Transverse colon (tissue), 4 donors: Measurements from ENCODE around the gene ARHGAP42.

Experiments
- EP300 ChIP-seq: sonication (generic); formaldehyde crosslinking; IDR thresholded peaks from one replicate; pipeline ENCODE4 v1.6.1; 2017; ENCODE audit warnings: antibody characterized with exemption, low read depth
- POLR2A ChIP-seq: fragments of 450-650 bp; IDR thresholded peaks from one replicate; pipeline ENCODE4 v1.6.1; 2016; ENCODE audit warnings: antibody characterized with exemption, mild to moderate bottlenecking, moderate library complexity
- POLR2AphosphoS5 ChIP-seq, 3 donors: sonication (generic); formaldehyde crosslinking; IDR thresholded peaks; one replicate each; pipeline ENCODE4 v1.6.1; 2016; ENCODE audit warnings: antibody characterized with exemption in 3 of 3
- TF ChIP-seq, protein P1 (sequence below), 5 experiments: fragments of 200-600 bp in 3 of 5; fragments of 450-650 bp in 2 of 5; sonication (generic) in 3 of 5; IDR thresholded peaks; 1 replicate in 2 of 5; 2 replicates in 3 of 5; pipeline ENCODE4 v1.5.1; 2016 to 2017; ENCODE audit warnings: antibody characterized with exemption in 5 of 5, inconsistent platforms in 3 of 5, mild to moderate bottlenecking in 2 of 5, moderate library complexity in 1 of 5

DNA sequence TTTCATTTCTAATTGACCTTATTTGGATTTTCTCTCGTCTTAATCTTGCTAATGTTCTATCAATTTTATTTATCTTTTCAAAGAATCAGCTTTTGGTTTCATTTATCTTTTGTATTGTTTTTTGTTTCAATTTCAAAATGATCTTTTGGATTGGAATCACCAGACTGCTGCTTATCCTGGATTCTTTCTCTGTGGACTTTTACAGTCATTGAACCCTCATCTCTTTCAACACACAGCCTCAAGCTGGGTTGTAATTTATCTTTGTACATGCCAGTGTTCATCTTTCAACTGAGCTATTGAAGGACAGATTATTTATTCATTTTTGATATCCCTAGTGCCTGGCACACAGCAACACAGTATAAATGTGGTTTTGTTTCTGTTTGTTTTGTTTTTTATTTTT is 195.9 kb downstream of the ARHGAP42 start:
- no peak for TF ChIP-seq POLR2A
- no peak for TF ChIP-seq EP300
- TF ChIP-seq, protein P1, sequence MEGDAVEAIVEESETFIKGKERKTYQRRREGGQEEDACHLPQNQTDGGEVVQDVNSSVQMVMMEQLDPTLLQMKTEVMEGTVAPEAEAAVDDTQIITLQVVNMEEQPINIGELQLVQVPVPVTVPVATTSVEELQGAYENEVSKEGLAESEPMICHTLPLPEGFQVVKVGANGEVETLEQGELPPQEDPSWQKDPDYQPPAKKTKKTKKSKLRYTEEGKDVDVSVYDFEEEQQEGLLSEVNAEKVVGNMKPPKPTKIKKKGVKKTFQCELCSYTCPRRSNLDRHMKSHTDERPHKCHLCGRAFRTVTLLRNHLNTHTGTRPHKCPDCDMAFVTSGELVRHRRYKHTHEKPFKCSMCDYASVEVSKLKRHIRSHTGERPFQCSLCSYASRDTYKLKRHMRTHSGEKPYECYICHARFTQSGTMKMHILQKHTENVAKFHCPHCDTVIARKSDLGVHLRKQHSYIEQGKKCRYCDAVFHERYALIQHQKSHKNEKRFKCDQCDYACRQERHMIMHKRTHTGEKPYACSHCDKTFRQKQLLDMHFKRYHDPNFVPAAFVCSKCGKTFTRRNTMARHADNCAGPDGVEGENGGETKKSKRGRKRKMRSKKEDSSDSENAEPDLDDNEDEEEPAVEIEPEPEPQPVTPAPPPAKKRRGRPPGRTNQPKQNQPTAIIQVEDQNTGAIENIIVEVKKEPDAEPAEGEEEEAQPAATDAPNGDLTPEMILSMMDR (IDR thresholded peaks at IDR 0.05), result no peak
- no peak for TF ChIP-seq POLR2AphosphoS5 (IDR thresholded peaks at IDR 0.05)
